HepG2 (cell line): ENCODE data around the gene VIT. TPM values are rescaled to one million over a fixed set of nuclear protein-coding genes. Genes with fewer than 3 reads are reported as not detected.

Source experiments
- ATAC-seq: fragments of 200-7000 bp; cut with Tn5 transposase; 3 replicates; pipeline ENCODE4 v1.9.1; 2020; ENCODE audit warnings: mild to moderate bottlenecking, moderate library complexity
- BruUV-seq: library from RNA; stranded (reverse); fragments of 400-500 nt; replicated peaks from 2 replicates; lab custom pipeline; 2021; lab: Mats Ljungman, UMichigan
- CTCF ChIA-PET: fragments of 300-600 bp; formaldehyde crosslinking; extraction: SDS; loops from one replicate; lab custom pipeline; 2021; ENCODE audit warnings: low total read pairs, inconsistent platforms, low intra/inter-chr PET ratio; lab: Yijun Ruan, JAX
- POLR2A ChIA-PET: fragments of 350-600 bp; sonication (Branson Sonifier 250); formaldehyde crosslinking; loops from one replicate; lab custom pipeline; 2020; ENCODE audit warnings: antibody characterized with exemption, inconsistent platforms; lab: Yijun Ruan, JAX
- DNase-seq: peaks from one replicate; pipeline ENCODE4 v3.0.0-alpha.2; 2015; ENCODE audit warnings: low spot score
- FAIRE-seq: peaks from 3 replicates; lab custom pipeline; 2011; peaks lifted over from hg19 to GRCh38; lab: Jason Lieb, UNC
- H2AFZ ChIP-seq: one replicate; pipeline ENCODE4 v1.6.1; 2011; ENCODE audit warnings: low read length, inconsistent platforms
- H3K27ac ChIP-seq: fragments of 300-600 bp; 3 replicates; pipeline ENCODE4 v1.8.0; 2011; ENCODE audit warnings: mixed run types, mild to moderate bottlenecking, mixed read lengths, low read length, inconsistent platforms; ENCODE audit not compliant: insufficient read depth; ENCODE audit errors: extremely low read length
- H3K27me3 ChIP-seq, 2 experiments: fragments of 200-600 bp in 1 of 2; 2 replicates in 1 of 2; 3 replicates in 1 of 2; pipeline versions ENCODE4 v1.6.0 to v1.8.0; 2011; ENCODE audit warnings: low read length in 2 of 2, mild to moderate bottlenecking in 2 of 2, moderate library complexity in 2 of 2, inconsistent platforms in 1 of 2; ENCODE audit not compliant: insufficient read depth in 2 of 2, control insufficient read depth in 1 of 2
- H3K36me3 ChIP-seq, 2 experiments: fragments of 200-600 bp in 1 of 2; replicated peaks in 1 of 2; 2 replicates in 1 of 2; 3 replicates in 1 of 2; pipeline versions ENCODE4 v1.5.1 to v1.8.0; 2011; ENCODE audit warnings: low read length in 2 of 2, inconsistent platforms in 1 of 2; ENCODE audit not compliant: insufficient read depth in 2 of 2, control insufficient read depth in 1 of 2
- H3K4me1 ChIP-seq: 2 replicates; pipeline ENCODE4 v1.5.1; 2012; ENCODE audit warnings: low read length, inconsistent platforms; ENCODE audit not compliant: insufficient read depth
- H3K4me2 ChIP-seq: 2 replicates; pipeline ENCODE4 v1.6.0; 2011; ENCODE audit warnings: low read depth, low read length, inconsistent platforms
- H3K4me3 ChIP-seq, 3 experiments: fragments of 200-600 bp in 1 of 3; sonication (generic), shearing (Covaris generic) in 1 of 3; replicated peaks in 1 of 3; 2 replicates each; pipeline ENCODE4 v1.5.1; 2011 to 2016; ENCODE audit warnings: low read length in 3 of 3, inconsistent platforms in 2 of 3, low read depth in 2 of 3, mild to moderate bottlenecking in 2 of 3, control low read depth in 1 of 3, mixed read lengths in 1 of 3; ENCODE audit not compliant: insufficient read depth in 1 of 3
- H3K79me2 ChIP-seq: one replicate; pipeline ENCODE4 v1.6.1; 2011; ENCODE audit warnings: low read length, inconsistent platforms; ENCODE audit not compliant: insufficient read depth
- H3K9ac ChIP-seq: 2 replicates; pipeline ENCODE4 v1.6.0; 2011; ENCODE audit warnings: mild to moderate bottlenecking, low read depth, low read length, inconsistent platforms; ENCODE audit not compliant: insufficient read depth
- H3K9me3 ChIP-seq: 2 replicates; pipeline ENCODE4 v1.5.1; 2012; ENCODE audit warnings: mild to moderate bottlenecking, low read length
- H4K20me1 ChIP-seq: 2 replicates; pipeline ENCODE4 v1.6.0; 2011; ENCODE audit warnings: inconsistent platforms, mild to moderate bottlenecking, low read length, moderate library complexity; ENCODE audit not compliant: insufficient read depth
- CCAR2 ChIP-seq: fragments of 200-400 bp; formaldehyde crosslinking; optimal IDR thresholded peaks from 2 replicates; pipeline ENCODE3; 2018; ENCODE audit warnings: low read depth, mild to moderate bottlenecking, low read length, moderate library complexity
- DNMT3B ChIP-seq: conservative IDR thresholded peaks from 2 replicates; pipeline ENCODE4 v1.6.1; 2016; ENCODE audit warnings: missing biosample characterization, control low read depth
- DR1 ChIP-seq: sonication (generic); formaldehyde crosslinking; IDR thresholded peaks from 2 replicates; pipeline ENCODE4 v1.8.0; 2021; ENCODE audit warnings: mild to moderate bottlenecking, missing genetic modification reagents, inconsistent platforms
- FOXP1 ChIP-seq, 2 experiments: fragments of 450-650 bp in 1 of 2; IDR thresholded peaks; 2 replicates each; pipeline ENCODE4 v1.6.1; 2017 to 2018; ENCODE audit warnings: antibody characterized with exemption in 1 of 2
- MAF1 ChIP-seq: sonication (generic); formaldehyde crosslinking; IDR thresholded peaks from 2 replicates; pipeline ENCODE4 v1.5.0; 2020; ENCODE audit warnings: missing genetic modification reagents, borderline replicate concordance
- MED13 ChIP-seq: sonication (generic); formaldehyde crosslinking; IDR thresholded peaks from 2 replicates; pipeline ENCODE4 v1.5.0; 2020; ENCODE audit warnings: missing genetic modification reagents
- MTA1 ChIP-seq: sonication (generic); formaldehyde crosslinking; IDR thresholded peaks from 2 replicates; pipeline ENCODE4 v1.4.0; 2020; ENCODE audit warnings: missing genetic modification reagents, mild to moderate bottlenecking, borderline replicate concordance
- NFE2L1 ChIP-seq: sonication (generic); formaldehyde crosslinking; IDR thresholded peaks from 2 replicates; pipeline ENCODE4 v1.4.0; 2020; ENCODE audit warnings: missing genetic modification reagents, mild to moderate bottlenecking, borderline replicate concordance
- NPAS2 ChIP-seq: sonication (generic); formaldehyde crosslinking; IDR thresholded peaks from 2 replicates; pipeline ENCODE4 v1.8.0; 2022; ENCODE audit warnings: mild to moderate bottlenecking, missing genetic modification reagents, borderline replicate concordance
- SIN3A ChIP-seq: IDR thresholded peaks from 2 replicates; pipeline ENCODE4 v1.6.1; 2011; ENCODE audit warnings: low read depth, mild to moderate bottlenecking, control low read depth, low read length, borderline replicate concordance
- SMAD1 ChIP-seq: sonication (generic); formaldehyde crosslinking; IDR thresholded peaks from 2 replicates; pipeline ENCODE4 v1.4.0; 2020; ENCODE audit warnings: missing genetic modification reagents, low read depth, mild to moderate bottlenecking, borderline replicate concordance
- SMARCE1 ChIP-seq: fragments of 450-650 bp; IDR thresholded peaks from 2 replicates; pipeline ENCODE4 v1.6.1; 2017; ENCODE audit warnings: borderline replicate concordance
- SUZ12 ChIP-seq: fragments of 150-350 bp; IDR thresholded peaks from 2 replicates; pipeline ENCODE4 v1.6.1; 2014; ENCODE audit warnings: low read depth, low read length
- YY1 ChIP-seq: IDR thresholded peaks from 2 replicates; pipeline ENCODE4 v1.6.1; 2011; ENCODE audit warnings: low read length, low read depth, moderate library complexity, mild to moderate bottlenecking; ENCODE audit not compliant: insufficient read depth, insufficient replicate concordance
- ZNF549 ChIP-seq: sonication (generic); formaldehyde crosslinking; IDR thresholded peaks from 2 replicates; pipeline ENCODE4 v1.5.0; 2020; ENCODE audit warnings: missing genetic modification reagents
- ZUFSP ChIP-seq: sonication (generic); formaldehyde crosslinking; IDR thresholded peaks from 2 replicates; pipeline ENCODE4 v1.9.0; 2021; ENCODE audit warnings: missing genetic modification reagents, mild to moderate bottlenecking, borderline replicate concordance
- WGBS: methylation state at CpG from one replicate; pipeline ENCODE4 v1.1.6; 2017; ENCODE audit warnings: low lambda C conversion rate; 5-methylcytosine and 5-hydroxymethylcytosine counted together
- in situ Hi-C: cut with HindIII; loops from 2 replicates; pipeline ENCODE4 v1.10.0; 2017; ENCODE audit warnings: low pct_unique_long_range_greater_than_20kb; ENCODE audit not compliant: extremely low pct_ligation_motif_present
- intact Hi-C: fragments of 100-400 bp; cut with micrococcal nuclease; formaldehyde crosslinking; loops from one replicate; pipeline ENCODE4 v1.10.0; 2022; ENCODE audit not compliant: unreplicated experiment
- polyA plus RNA-seq, 8 experiments: library from polyadenylated mRNA; depleted of rRNA in 3 of 8; stranded (reverse) in 7 of 8; unstranded in 1 of 8; fragments of >200 nt; fragmentation: Illumina TruSeq in 4 of 8; extraction: Trizol in 4 of 8; gene quantifications; 2 replicates each; pipeline versions ENCODE4 v1.2.1 to v1.2.3, GENCODE V29; 2011 to 2016; ENCODE audit warnings: low read depth in 4 of 8, missing spikeins in 1 of 8, mixed read lengths in 1 of 8; ENCODE audit not compliant: insufficient read depth in 1 of 8
- total RNA-seq, 5 experiments: library from RNA; depleted of rRNA; stranded (reverse); fragments of >200 nt; fragmentation: Illumina TruSeq; extraction: Trizol; gene quantifications; 2 replicates each; pipeline ENCODE4 v1.2.3, GENCODE V29; 2016; ENCODE audit warnings: low read depth in 1 of 5
- TF ChIP-seq, protein P1 (sequence below): IDR thresholded peaks from 2 replicates; pipeline ENCODE4 v1.6.1; 2012; ENCODE audit warnings: inconsistent platforms
- TF ChIP-seq, protein P2 (sequence below): sonication (generic); formaldehyde crosslinking; IDR thresholded peaks from 2 replicates; pipeline ENCODE4 v1.4.0; 2020; ENCODE audit warnings: mild to moderate bottlenecking, missing genetic modification reagents, borderline replicate concordance
- TF ChIP-seq, protein P3 (sequence below): sonication (generic); formaldehyde crosslinking; IDR thresholded peaks from 2 replicates; pipeline ENCODE4 v1.5.0; 2020; ENCODE audit warnings: missing genetic modification reagents

VIT gene
- total and polyA plus RNA-seq, 2 of the 13 experiments (the other 11 are each of a cell fraction or from before 2014, with no cell fraction given): not detected

GRCh38 chr2:36711741-36712314 lies 15.3 kb downstream of the VIT start (continued):
- TF ChIP-seq DNMT3B (CRISPR knock-in tag) (no peak), ZNF549 (CRISPR knock-in tag) (no peak), SMARCE1 (no peak), NPAS2 (CRISPR knock-in tag) (no peak), ZUFSP (no peak)
- TF ChIP-seq, protein P1, sequence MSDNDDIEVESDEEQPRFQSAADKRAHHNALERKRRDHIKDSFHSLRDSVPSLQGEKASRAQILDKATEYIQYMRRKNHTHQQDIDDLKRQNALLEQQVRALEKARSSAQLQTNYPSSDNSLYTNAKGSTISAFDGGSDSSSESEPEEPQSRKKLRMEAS: no peak
- TF ChIP-seq, protein P2, sequence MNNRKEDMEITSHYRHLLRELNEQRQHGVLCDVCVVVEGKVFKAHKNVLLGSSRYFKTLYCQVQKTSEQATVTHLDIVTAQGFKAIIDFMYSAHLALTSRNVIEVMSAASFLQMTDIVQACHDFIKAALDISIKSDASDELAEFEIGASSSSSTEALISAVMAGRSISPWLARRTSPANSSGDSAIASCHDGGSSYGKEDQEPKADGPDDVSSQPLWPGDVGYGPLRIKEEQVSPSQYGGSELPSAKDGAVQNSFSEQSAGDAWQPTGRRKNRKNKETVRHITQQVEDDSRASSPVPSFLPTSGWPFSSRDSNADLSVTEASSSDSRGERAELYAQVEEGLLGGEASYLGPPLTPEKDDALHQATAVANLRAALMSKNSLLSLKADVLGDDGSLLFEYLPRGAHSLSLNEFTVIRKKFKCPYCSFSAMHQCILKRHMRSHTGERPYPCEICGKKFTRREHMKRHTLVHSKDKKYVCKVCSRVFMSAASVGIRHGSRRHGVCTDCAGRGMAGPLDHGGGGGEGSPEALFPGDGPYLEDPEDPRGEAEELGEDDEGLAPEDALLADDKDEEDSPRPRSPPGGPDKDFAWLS (CRISPR knock-in tag): no peak

- intact Hi-C loops: no loop called here
- CTCF ChIA-PET: no interaction called here
- TF ChIP-seq YY1: no peak
- TF ChIP-seq MAF1: no peak
- TF ChIP-seq FOXP1 (IDR thresholded peaks at IDR 0.05): no peak
- no peak for TF ChIP-seq FOXP1 (CRISPR knock-in tag; IDR thresholded peaks at IDR 0.05)
- no peak for TF ChIP-seq SUZ12
- TF ChIP-seq MTA1 (CRISPR knock-in tag): no peak
- TF ChIP-seq, protein P3, sequence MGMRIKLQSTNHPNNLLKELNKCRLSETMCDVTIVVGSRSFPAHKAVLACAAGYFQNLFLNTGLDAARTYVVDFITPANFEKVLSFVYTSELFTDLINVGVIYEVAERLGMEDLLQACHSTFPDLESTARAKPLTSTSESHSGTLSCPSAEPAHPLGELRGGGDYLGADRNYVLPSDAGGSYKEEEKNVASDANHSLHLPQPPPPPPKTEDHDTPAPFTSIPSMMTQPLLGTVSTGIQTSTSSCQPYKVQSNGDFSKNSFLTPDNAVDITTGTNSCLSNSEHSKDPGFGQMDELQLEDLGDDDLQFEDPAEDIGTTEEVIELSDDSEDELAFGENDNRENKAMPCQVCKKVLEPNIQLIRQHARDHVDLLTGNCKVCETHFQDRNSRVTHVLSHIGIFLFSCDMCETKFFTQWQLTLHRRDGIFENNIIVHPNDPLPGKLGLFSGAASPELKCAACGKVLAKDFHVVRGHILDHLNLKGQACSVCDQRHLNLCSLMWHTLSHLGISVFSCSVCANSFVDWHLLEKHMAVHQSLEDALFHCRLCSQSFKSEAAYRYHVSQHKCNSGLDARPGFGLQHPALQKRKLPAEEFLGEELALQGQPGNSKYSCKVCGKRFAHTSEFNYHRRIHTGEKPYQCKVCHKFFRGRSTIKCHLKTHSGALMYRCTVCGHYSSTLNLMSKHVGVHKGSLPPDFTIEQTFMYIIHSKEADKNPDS (CRISPR knock-in tag): no peak
- TF ChIP-seq MED13 (CRISPR knock-in tag): no peak
- no peak for TF ChIP-seq CCAR2
- no peak for TF ChIP-seq SIN3A
- no peak for TF ChIP-seq SMAD1 (CRISPR knock-in tag)
- no peak for TF ChIP-seq NFE2L1 (CRISPR knock-in tag)
- TF ChIP-seq DR1 (CRISPR knock-in tag): no peak
These were observed 16.8 kb downstream of the VIT start for GRCh38 chr2:36713310-36713709.

More at GRCh38 chr2:36713310-36713709, 16.8 kb downstream of the VIT start:
- Histone ChIP-seq H3K4me3 (no peak overlapping the region), H3K4me2 (no peak overlapping the region), H3K36me3 (no peaks in the 10 kb centered on the region), H4K20me1 (no peaks in the 10 kb centered on the region), H3K27ac (no peak overlapping the region), H3K27me3 (peaks cover 0 to 17% of the 10 kb centered on the region in 2 experiments; a peak in 2 of 5 replicates), H3K79me2 (no peaks in the 10 kb centered on the region), H3K9ac (no peak overlapping the region), H3K4me1 (no peaks in the 10 kb centered on the region), H3K9me3 (peaks cover 4% of the 10 kb centered on the region; the same call in 1 of the 2 replicates), H2AFZ (no peak overlapping the region)
- WGBS: 21% methylated on average over 8 of the region's 8 CpGs
- FAIRE-seq (no peak), ATAC-seq (no peak), DNase-seq (no peak)
- POLR2A ChIA-PET: no interaction called here
- BruUV-seq: no TSS peak
- in situ Hi-C loops: no loop called here
